Neuron (in vitro differentiated cells): Measurements from ENCODE around the gene TAL2.

Experiments used
- H2AFZ ChIP-seq: one replicate; pipeline ENCODE4 v1.6.1; 2013; ENCODE audit warnings: low read depth, mild to moderate bottlenecking, inconsistent platforms, low read length, moderate library complexity
- H3K27me3 ChIP-seq: one replicate; pipeline ENCODE4 v1.6.1; 2013; ENCODE audit warnings: low read length; ENCODE audit not compliant: insufficient read depth
- H3K36me3 ChIP-seq: one replicate; pipeline ENCODE4 v1.6.1; 2013; ENCODE audit warnings: low read length; ENCODE audit not compliant: insufficient read depth
- H3K4me1 ChIP-seq: one replicate; pipeline ENCODE4 v1.6.1; 2013; ENCODE audit warnings: low read length; ENCODE audit not compliant: insufficient read depth
- H3K4me3 ChIP-seq: 2 replicates; pipeline ENCODE4 v1.5.1; 2013; ENCODE audit warnings: mild to moderate bottlenecking, low read length, moderate library complexity
- H3K9me3 ChIP-seq: one replicate; pipeline ENCODE4 v1.6.1; 2013; ENCODE audit warnings: low read length

TAL2 gene

GRCh38 chr9:105662184-105663104 lies at the start of gene TAL2:
Gene TAL2 (plus strand): TSS chr9:105662457. CDS start chr9:105662497, 40 bp downstream.
- Histone ChIP-seq H3K9me3 (no peaks in the 10 kb centered on the region), H3K4me3 (no peak within 1 kb of the TSS), H3K4me1 (peaks cover 5% of the 10 kb centered on the region), H3K36me3 (peaks cover 2% of the 10 kb centered on the region), H2AFZ (no peak within 1 kb of the TSS), H3K27me3 (no peaks in the 10 kb centered on the region)

DNA sequence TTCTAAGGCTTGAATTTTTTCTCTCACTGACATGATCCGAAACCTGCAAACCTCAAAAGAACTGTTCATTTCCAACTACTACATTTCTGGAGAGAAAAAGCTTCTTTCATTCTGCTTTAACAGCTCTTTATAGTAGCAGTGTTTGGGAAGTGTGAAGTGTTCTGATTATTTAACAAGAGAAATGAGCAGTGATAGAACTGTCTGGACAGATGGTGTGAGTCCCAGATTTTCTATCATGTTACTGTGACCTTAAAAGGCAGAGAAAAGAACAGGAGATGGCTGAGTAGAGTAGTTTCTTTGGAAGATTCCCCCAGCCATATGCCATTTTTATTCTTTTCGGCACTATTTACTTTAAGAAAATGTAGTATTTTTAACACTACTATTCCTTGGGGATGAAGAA lies 41.3 kb upstream of the TAL2 start:
- Histone ChIP-seq H3K4me3 (no peak overlapping the region), H3K9me3 (no peaks in the 10 kb centered on the region), H3K36me3 (peaks cover 5% of the 10 kb centered on the region), H2AFZ (no peak overlapping the region), H3K4me1 (no peaks in the 10 kb centered on the region), H3K27me3 (no peaks in the 10 kb centered on the region)

DNA sequence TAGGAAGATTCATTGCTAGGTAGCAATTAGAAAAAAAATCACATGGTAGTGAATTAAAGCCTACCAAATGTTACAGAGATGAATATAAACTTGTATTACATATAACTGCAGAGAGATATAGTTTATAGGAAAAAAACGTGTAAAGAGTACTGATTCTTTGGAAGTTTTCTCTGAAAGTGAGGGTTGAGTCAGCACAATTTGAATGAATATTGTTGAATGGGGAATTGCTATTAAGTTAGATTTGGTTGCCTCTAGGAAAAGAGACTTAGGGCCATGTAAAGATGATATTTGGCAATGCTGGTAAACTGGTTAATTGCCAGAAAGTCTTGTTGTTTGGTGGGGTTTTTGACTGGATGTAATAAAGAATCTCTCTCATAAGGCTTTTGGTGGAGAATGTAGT lies 37.2 kb upstream of the TAL2 start:
- Histone ChIP-seq H3K4me3 (no peak overlapping the region), H2AFZ (no peak overlapping the region), H3K4me1 (no peaks in the 10 kb centered on the region)

GRCh38 chr9:105632807-105633206 lies 29.4 kb upstream of the TAL2 start:
- H3K4me3 ChIP-seq: no peak overlapping the region
- peaks cover 2% of the 10 kb centered on the region for H3K9me3 ChIP-seq
- no peak overlapping the region for H2AFZ ChIP-seq
- no peaks in the 10 kb centered on the region for H3K27me3 ChIP-seq
- H3K4me1 ChIP-seq: no peaks in the 10 kb centered on the region
- peaks cover 12% of the 10 kb centered on the region for H3K36me3 ChIP-seq

More for the DNA sequence above, 37.2 kb upstream of the TAL2 start:
- H3K27me3 ChIP-seq: no peaks in the 10 kb centered on the region
- H3K9me3 ChIP-seq: peaks cover 2% of the 10 kb centered on the region
- H3K36me3 ChIP-seq: peaks cover 5% of the 10 kb centered on the region

- peaks cover 2% of the 10 kb centered on the region for H3K9me3 ChIP-seq
- no peak overlapping the region for H2AFZ ChIP-seq
- H3K27me3 ChIP-seq: no peaks in the 10 kb centered on the region
- no peaks in the 10 kb centered on the region for H3K4me1 ChIP-seq
- H3K4me3 ChIP-seq: no peak overlapping the region
- H3K36me3 ChIP-seq: peaks cover 12% of the 10 kb centered on the region
These were observed 28.8 kb upstream of the TAL2 start for GRCh38 chr9:105633411-105633810.

DNA sequence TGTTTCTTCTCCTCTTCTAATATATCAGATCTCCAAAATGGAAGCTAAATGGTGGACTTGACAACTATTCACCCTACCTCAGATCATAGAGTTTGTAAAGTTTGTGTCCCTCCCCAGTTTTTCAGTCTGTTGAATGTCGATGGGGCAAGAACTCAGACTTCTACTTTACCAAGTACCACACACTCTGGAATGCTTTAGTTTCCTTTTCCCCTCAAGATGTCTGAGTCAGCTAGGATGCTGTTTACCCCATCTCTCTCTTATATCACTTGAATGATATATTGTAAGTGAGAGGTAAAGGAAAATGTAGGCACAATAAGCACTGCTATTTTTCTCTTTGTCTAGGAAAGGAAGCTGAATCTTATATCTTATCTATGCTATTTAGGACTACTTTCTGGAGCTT lies 25.9 kb upstream of the TAL2 start:
- Histone ChIP-seq H3K4me1 (no peaks in the 10 kb centered on the region), H3K4me3 (no peak overlapping the region), H3K36me3 (peaks cover 12% of the 10 kb centered on the region)

GRCh38 chr9:105637787-105638395 lies 24.4 kb upstream of the TAL2 start:
- Histone ChIP-seq H3K9me3 (no peaks in the 10 kb centered on the region), H3K4me1 (no peaks in the 10 kb centered on the region), H3K36me3 (peaks cover 14% of the 10 kb centered on the region), H3K27me3 (no peaks in the 10 kb centered on the region), H3K4me3 (no peak overlapping the region), H2AFZ (no peak overlapping the region)

More for the DNA sequence above, 25.9 kb upstream of the TAL2 start:
- H3K9me3 ChIP-seq: no peaks in the 10 kb centered on the region
- H2AFZ ChIP-seq: no peak overlapping the region
- H3K27me3 ChIP-seq: no peaks in the 10 kb centered on the region

DNA sequence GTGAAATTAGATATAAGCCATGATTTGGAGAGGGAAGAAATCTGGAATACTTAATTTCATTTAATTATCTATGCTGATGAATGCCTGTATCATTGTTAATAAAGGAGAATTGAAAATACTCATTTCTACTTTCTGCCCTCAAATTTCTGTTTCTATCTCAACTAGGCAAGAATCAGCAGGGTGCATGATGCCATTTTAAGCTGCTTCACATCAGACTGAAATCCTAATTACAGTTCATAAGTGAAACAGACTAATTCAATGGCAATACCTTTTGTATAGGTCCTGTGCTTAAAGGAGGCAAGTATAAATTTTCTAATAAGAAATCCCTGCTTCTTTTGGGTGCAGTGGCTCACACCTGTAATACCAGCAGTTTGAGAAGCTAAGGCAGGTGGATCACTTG lies 22.3 kb upstream of the TAL2 start:
- peaks cover 7% of the 10 kb centered on the region for H3K36me3 ChIP-seq
- no peak overlapping the region for H2AFZ ChIP-seq
- no peaks in the 10 kb centered on the region for H3K9me3 ChIP-seq
- H3K27me3 ChIP-seq: no peaks in the 10 kb centered on the region
- no peak overlapping the region for H3K4me3 ChIP-seq
- no peaks in the 10 kb centered on the region for H3K4me1 ChIP-seq

GRCh38 chr9:105643795-105644194 lies 18.5 kb upstream of the TAL2 start:
- Histone ChIP-seq H2AFZ (no peak overlapping the region), H3K9me3 (no peaks in the 10 kb centered on the region), H3K4me1 (peaks cover 7% of the 10 kb centered on the region), H3K36me3 (peaks cover 4% of the 10 kb centered on the region), H3K27me3 (no peaks in the 10 kb centered on the region), H3K4me3 (no peak overlapping the region)

DNA sequence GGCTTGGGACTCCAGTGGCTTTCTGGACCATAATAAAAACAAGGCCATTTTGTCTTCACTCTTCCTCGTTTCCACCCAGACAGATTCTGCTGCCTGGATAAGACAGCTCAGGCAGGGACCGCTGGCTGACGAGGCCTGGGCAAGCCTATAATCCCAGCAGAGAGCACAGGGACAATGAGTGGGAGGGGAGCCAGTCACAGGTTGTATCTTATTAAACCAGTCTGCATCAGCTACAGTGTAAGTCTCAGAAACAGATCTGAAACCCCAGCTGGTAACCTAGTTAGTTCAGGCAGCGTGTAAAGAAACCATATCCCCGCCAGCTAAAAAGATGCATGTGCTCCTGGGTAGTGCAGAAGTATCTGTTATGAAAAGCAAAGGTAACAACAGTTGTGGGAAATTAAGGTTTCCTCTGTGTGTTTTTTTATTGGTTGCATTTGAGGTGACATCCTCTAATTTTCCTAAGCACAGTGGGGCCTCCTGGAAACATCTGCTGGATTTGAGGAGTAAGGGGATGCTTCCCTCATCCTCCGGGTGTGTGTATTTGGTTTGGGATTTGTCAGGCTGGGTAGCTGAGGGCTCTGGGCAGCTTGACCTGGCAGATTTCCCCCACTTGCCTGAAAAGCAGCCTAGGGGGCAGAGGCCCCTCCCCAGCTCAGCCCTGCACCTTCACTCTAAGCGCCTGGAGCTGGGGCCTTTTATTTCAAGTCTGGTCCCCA lies 15.2 kb upstream of the TAL2 start:
- no peaks in the 10 kb centered on the region for H3K9me3 ChIP-seq
- H3K36me3 ChIP-seq: no peaks in the 10 kb centered on the region
- H2AFZ ChIP-seq: no peak overlapping the region
- H3K4me3 ChIP-seq: no peak overlapping the region
- H3K27me3 ChIP-seq: no peaks in the 10 kb centered on the region
- peaks cover 7% of the 10 kb centered on the region for H3K4me1 ChIP-seq

DNA sequence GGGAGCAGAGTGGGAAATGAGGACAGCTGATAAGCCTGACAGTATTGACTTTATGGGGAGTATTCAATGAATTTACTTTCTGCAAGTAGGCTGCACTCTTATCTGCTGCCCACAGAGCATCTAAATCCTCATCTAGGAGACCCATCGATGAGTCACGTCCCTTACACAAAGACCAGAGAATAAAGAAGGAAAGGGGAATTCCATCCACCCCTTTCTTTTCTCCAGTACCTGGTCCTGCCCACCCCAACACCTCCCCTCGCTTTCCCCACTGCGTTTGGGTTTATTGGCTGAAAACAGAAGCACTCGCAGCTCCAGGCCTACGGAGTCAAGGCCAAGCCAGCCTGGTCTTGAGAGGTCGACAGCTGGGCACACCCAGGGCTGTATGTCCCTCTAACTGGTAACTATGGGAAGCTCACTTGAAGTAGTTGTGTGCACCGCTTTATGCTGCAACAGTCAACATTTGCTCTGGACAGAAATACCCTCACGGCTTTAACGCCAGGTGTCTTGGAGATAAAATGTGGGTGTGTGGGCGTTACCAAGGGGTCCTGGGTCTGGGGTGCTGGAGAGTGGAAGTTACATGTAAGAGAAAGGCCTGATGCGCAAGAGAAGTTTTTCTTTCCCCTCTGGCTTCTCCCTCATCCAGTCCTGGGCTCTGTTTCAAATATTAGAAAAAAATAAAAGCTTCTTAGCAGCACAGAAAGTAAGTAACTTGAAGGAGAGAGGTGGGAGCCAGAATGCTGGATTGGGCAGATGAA lies 14.5 kb upstream of the TAL2 start:
- Histone ChIP-seq H3K36me3 (no peaks in the 10 kb centered on the region), H3K27me3 (no peaks in the 10 kb centered on the region), H3K9me3 (no peaks in the 10 kb centered on the region), H3K4me3 (no peak overlapping the region), H2AFZ (no peak overlapping the region), H3K4me1 (peaks cover 7% of the 10 kb centered on the region)

GRCh38 chr9:105651806-105652205 lies 10.5 kb upstream of the TAL2 start:
- Histone ChIP-seq H3K9me3 (no peaks in the 10 kb centered on the region), H3K4me1 (peaks cover 11% of the 10 kb centered on the region), H2AFZ (no peak overlapping the region), H3K36me3 (no peaks in the 10 kb centered on the region), H3K4me3 (no peak overlapping the region), H3K27me3 (no peaks in the 10 kb centered on the region)
